HL-60/S4 treated with retinoic acid at 250 ng/mL for 4 days and 3 days (cell line): ENCODE results near the gene TRPC5OS.

Source experiments
- in situ Hi-C: fragments of 300-500 bp; cut with MboI; formaldehyde crosslinking; loops from 2 replicates; pipeline ENCODE4 v1.7.0; 2022; ENCODE audit warnings: low sequenced_read_pairs

TRPC5OS gene

GRCh38 chrX:111892375-111892774, 16.4 kb downstream of the TRPC5OS start:
- in situ Hi-C loops = no loop called here

- in situ Hi-C loops = no loop called here
Measured at GRCh38 chrX:111896148-111896547, 20.2 kb downstream of the TRPC5OS start.

GRCh38 chrX:111914398-111915090, 38.6 kb downstream of the TRPC5OS start:
- in situ Hi-C loops = no loop called here

GRCh38 chrX:111917591-111917990, 41.6 kb downstream of the TRPC5OS start:
- in situ Hi-C loops = no loop called here

- in situ Hi-C loops = no loop called here
Measured at GRCh38 chrX:111928456-111928855, 52.5 kb downstream of the TRPC5OS start.
